GM21423 (cell line): Measurements from ENCODE around the gene CEP78.

ENCODE experiments used
- ATAC-seq: cut with Tn5 transposase; IDR thresholded peaks from one replicate; pipeline ENCODE4 v1.9.1; 2021; ENCODE audit warnings: mild to moderate bottlenecking, moderate library complexity; ENCODE audit not compliant: unreplicated experiment

The CEP78 gene

GRCh38 chr9:78306222-78307076, 70.6 kb downstream of the CEP78 start:
- no peak for ATAC-seq

- no peak for ATAC-seq
These were observed 71.5 kb downstream of the CEP78 start for GRCh38 chr9:78307360-78307759.

GRCh38 chr9:78309066-78309465, 73.2 kb downstream of the CEP78 start:
- no peak for ATAC-seq

- no peak for ATAC-seq
These were observed 75.2 kb downstream of the CEP78 start for GRCh38 chr9:78311075-78311474.

- no peak for ATAC-seq
These were observed 76.1 kb downstream of the CEP78 start for GRCh38 chr9:78311886-78312524.

- no peak for ATAC-seq
These were observed 78.7 kb downstream of the CEP78 start for GRCh38 chr9:78314550-78314949.

- ATAC-seq, result no peak
These were observed 79.3 kb downstream of the CEP78 start for GRCh38 chr9:78314953-78315870.

GRCh38 chr9:78316166-78316892, 80.5 kb downstream of the CEP78 start:
- ATAC-seq, result no peak

- no peak for ATAC-seq
These were observed 83.5 kb downstream of the CEP78 start for GRCh38 chr9:78319197-78320029.

GRCh38 chr9:78320030-78320693, 84.3 kb downstream of the CEP78 start:
- no peak for ATAC-seq

- no peak for ATAC-seq
These were observed 85.1 kb downstream of the CEP78 start for GRCh38 chr9:78320875-78321496.

- no peak for ATAC-seq
These were observed 85.6 kb downstream of the CEP78 start for GRCh38 chr9:78321505-78321904.

GRCh38 chr9:78324068-78324650, 88.3 kb downstream of the CEP78 start:
- ATAC-seq, result no peak

- ATAC-seq, result no peak
These were observed 88.8 kb downstream of the CEP78 start for GRCh38 chr9:78324682-78325081.

- no peak for ATAC-seq
These were observed 89.5 kb downstream of the CEP78 start for GRCh38 chr9:78325343-78325742.

- no peak for ATAC-seq
These were observed 90.0 kb downstream of the CEP78 start for GRCh38 chr9:78325846-78326360.

GRCh38 chr9:78326564-78326963, 90.7 kb downstream of the CEP78 start:
- ATAC-seq, result no peak
